Measurements from ENCODE around the gene ETS1. TPM values are rescaled to one million over a fixed set of nuclear protein-coding genes. Genes with fewer than 3 reads are reported as not detected.

ETS1 gene
- total RNA-seq, 4 donors from 2014 or later: 21.9 to 78.4 (median 31.3) TPM

DNA sequence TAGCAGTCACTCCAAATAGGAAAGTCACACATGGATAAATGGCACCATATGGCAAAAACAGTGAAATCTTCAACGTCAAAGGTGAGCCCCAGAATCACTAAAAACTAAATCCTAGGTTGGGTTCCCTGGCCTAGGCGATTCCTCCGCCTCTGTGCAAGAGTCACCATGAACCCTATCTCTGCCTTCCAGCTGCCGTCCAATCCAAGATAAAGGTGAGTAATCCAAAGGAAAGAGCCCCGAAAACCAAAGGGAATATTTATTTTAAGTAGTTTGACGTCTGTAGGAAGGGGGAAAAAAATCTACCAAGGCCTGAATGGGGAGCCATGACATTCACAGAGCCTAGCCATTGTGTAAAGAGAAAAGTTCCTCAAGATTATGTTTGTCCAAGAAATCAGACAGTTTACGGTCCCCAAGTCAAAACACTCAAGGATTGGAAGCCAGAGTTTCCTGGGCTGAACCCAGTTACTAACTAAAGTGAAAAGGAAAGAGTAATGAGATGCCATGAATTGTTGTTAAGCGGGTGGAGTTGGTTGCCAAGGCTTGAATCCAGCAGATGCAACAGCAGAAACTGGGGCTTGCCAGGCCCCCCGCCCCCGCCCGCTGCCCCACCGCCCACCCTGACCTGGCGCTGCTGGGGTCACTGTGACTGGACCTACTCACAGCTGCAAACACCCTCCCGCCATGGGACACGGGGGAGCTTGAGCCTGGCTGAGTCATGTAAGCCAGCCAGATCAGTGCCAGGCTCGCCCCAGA, 39.7 kb upstream of the ETS1 start:
- H3K4me3 ChIP-seq: no peak overlapping the region
- no peaks in the 10 kb centered on the region for H3K36me3 ChIP-seq

DNA sequence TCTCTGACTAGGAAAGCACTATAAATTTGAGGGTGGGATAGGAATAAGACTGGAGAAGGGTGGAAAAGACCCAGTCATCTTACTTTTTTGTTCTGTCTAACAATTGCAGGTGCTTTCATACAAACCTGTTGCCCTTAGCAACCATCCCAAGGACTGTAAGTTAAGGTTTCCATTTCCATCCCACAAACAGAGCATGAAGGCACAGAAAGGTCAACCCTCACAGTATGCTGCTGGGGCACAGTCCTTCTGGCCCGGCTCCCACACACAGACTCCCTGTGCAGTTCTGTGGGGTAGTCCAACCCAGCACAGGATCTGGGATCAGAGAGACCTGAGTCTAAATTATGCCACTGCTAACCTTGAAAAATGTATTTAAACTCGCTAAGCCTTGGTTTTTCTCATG, 38.4 kb upstream of the ETS1 start:
- H3K27me3 ChIP-seq: no peaks in the 10 kb centered on the region
- peak overlapping the region; percentile 55 to 84 (median 68) for H3K27ac ChIP-seq
- H3K4me3 ChIP-seq: no peak overlapping the region
- no peak for DNase-seq
- TF ChIP-seq POLR2A (IDR thresholded peaks at IDR 0.05): no peak
- TF ChIP-seq, protein P1, sequence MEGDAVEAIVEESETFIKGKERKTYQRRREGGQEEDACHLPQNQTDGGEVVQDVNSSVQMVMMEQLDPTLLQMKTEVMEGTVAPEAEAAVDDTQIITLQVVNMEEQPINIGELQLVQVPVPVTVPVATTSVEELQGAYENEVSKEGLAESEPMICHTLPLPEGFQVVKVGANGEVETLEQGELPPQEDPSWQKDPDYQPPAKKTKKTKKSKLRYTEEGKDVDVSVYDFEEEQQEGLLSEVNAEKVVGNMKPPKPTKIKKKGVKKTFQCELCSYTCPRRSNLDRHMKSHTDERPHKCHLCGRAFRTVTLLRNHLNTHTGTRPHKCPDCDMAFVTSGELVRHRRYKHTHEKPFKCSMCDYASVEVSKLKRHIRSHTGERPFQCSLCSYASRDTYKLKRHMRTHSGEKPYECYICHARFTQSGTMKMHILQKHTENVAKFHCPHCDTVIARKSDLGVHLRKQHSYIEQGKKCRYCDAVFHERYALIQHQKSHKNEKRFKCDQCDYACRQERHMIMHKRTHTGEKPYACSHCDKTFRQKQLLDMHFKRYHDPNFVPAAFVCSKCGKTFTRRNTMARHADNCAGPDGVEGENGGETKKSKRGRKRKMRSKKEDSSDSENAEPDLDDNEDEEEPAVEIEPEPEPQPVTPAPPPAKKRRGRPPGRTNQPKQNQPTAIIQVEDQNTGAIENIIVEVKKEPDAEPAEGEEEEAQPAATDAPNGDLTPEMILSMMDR (IDR thresholded peaks at IDR 0.05): no peak
- H3K36me3 ChIP-seq: no peaks in the 10 kb centered on the region
- no peaks in the 10 kb centered on the region for H3K9me3 ChIP-seq
- H3K4me1 ChIP-seq: peaks cover 0 to 37% (median 15%) of the 10 kb centered on the region in 4 donors

More for the DNA sequence above, 39.7 kb upstream of the ETS1 start:
- TF ChIP-seq POLR2A (IDR thresholded peaks at IDR 0.05): no peak
- TF ChIP-seq, protein P1 (IDR thresholded peaks at IDR 0.05): no peak
- Histone ChIP-seq H3K4me1 (peaks cover 0 to 37% (median 15%) of the 10 kb centered on the region in 4 donors), H3K27me3 (no peaks in the 10 kb centered on the region), H3K9me3 (no peaks in the 10 kb centered on the region), H3K27ac (peak overlapping the region in 3 of 4 donors; percentile 26 to 84 (median 50))
- no peak for DNase-seq

DNA sequence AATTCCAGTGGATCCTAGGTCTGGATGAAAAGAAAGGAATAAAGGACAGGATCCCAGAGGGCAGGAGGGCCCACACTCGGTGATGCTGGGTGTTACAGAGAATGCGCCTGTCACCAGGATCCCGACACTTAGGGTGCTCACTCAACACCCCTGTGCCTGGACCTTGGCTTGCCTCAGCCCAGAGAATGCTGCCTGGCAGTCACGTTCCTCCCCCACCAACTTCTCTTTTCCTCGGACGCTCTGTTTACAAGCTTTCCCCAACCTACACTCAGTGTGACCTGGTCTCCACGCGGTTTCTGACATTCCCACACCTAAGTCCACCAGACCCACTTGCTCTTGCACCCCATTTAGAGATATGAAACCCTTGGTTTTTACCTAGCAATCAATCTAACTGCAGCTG, 38.0 kb upstream of the ETS1 start:
- H3K27ac ChIP-seq: peak overlapping the region; percentile 55 to 84 (median 68)
- DNase-seq: peak in 1 of 3 donors; percentile 48
- no peaks in the 10 kb centered on the region for H3K9me3 ChIP-seq

DNA sequence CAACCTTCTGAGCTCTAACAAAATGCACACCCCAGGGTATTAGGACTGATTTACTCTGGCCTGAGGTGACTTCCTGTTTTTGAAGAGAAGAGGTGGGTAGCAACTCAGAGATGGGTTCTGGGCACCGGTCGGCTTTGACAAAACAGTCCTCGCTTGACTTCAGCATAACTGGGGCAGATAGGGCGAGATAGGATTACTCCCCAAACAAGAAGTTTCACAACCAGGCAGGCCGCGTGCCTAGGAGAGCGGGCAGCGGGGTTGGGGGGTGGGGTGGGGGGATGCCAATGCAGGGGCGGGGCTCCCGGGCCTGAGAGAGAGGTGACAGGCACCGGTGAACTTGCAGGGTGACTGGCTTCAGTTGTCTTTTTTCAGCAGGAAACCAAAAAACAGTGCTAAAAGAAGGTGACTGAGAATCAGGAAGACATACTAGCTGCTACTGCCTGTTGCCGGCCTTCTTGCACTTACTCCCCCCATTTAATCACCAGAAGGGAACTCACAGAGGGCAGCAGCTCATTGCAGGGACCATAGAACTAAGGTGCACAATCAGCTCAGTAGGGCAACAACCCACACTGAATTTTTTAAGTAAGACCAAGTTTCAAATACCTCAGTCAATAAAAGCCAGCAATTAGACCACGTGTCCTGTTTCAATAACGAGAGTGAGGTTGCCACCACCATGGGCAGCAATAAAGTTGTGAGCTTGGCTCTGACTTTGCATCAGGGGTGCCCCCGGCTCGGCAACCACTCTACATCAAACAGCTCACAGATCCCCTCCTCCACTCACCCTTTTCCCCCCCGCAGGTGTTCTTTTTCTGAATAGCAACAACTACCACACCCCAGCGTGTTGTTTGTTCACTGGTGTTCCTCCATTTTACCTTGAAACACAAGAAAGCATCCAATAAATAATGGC, 37.2 kb upstream of the ETS1 start:
- Histone ChIP-seq H3K4me1 (peaks cover 0 to 34% (median 10%) of the 10 kb centered on the region in 4 donors), H3K27ac (peak overlapping the region; percentile 55 to 84 (median 68)), H3K27me3 (no peaks in the 10 kb centered on the region), H3K36me3 (no peaks in the 10 kb centered on the region), H3K9me3 (no peaks in the 10 kb centered on the region), H3K4me3 (no peak overlapping the region)
- peak in 2 of 3 donors; percentile 84 to 86 for DNase-seq
- TF ChIP-seq POLR2A (IDR thresholded peaks at IDR 0.05): no peak
- TF ChIP-seq, protein P1 (IDR thresholded peaks at IDR 0.05): no peak

More for the DNA sequence above, 38.0 kb upstream of the ETS1 start:
- Histone ChIP-seq H3K36me3 (no peaks in the 10 kb centered on the region), H3K4me3 (no peak overlapping the region), H3K27me3 (no peaks in the 10 kb centered on the region), H3K4me1 (peaks cover 0 to 37% (median 14%) of the 10 kb centered on the region in 4 donors)
- no peak for TF ChIP-seq POLR2A (IDR thresholded peaks at IDR 0.05)
- TF ChIP-seq, protein P1 (IDR thresholded peaks at IDR 0.05): no peak

DNA sequence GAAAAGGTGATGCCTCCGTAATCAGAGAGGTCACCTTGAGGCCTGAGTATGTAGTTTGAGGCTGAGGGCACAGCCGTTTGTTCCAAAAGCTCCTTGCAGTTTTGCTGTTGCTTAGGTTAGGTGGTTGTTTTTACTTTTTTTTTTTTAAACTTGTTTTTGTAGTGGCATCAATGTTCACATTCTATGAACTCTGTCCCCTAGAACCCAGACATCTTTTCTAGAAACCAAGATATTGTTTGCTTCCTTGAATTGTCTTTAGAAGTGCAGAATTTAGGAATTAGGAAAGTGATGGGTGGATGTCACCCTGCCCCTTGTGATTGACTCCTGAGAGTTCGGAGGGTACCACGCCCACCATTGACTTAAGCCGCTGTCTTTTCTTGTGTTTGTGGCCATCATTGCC, 35.7 kb upstream of the ETS1 start:
- Histone ChIP-seq H3K4me3 (no peak overlapping the region), H3K36me3 (no peaks in the 10 kb centered on the region), H3K27me3 (no peaks in the 10 kb centered on the region), H3K27ac (peak overlapping the region in 2 of 4 donors; percentile 67 to 84), H3K4me1 (peaks cover 0 to 25% (median 10%) of the 10 kb centered on the region in 4 donors), H3K9me3 (no peaks in the 10 kb centered on the region)
- no peak for TF ChIP-seq POLR2A (IDR thresholded peaks at IDR 0.05)
- TF ChIP-seq, protein P1 (IDR thresholded peaks at IDR 0.05): no peak
- DNase-seq: no peak

All from Peyer's patch (tissue), 4 donors.